ENCODE results near the gene KCNJ4.

GRCh38 chr22:38416621-38417251 lies 38.3 kb downstream of the KCNJ4 start:
- TF ChIP-seq CTCF (IDR thresholded peaks at IDR 0.05) (no peak), POLR2AphosphoS5 (IDR thresholded peaks at IDR 0.05) (no peak), POLR2A (IDR thresholded peaks at IDR 0.05) (no peak), EP300 (IDR thresholded peaks at IDR 0.05) (no peak)
